IgD-negative memory B cell (primary cell): Measurements from ENCODE around the gene MACROD2. TPM values are rescaled to one million over a fixed set of nuclear protein-coding genes. Genes with fewer than 3 reads are reported as not detected.

ENCODE experiments used
- H3K27ac Mint-ChIP-seq, 3 donors: one replicate each; pipeline ENCODE4 v1.8.0; 2020 to 2022; ENCODE audit warnings: mild to moderate bottlenecking in 3 of 3, mixed read lengths in 3 of 3, moderate library complexity in 1 of 3
- H3K27me3 Mint-ChIP-seq: one replicate; pipeline ENCODE4 v1.8.0; 2021; ENCODE audit warnings: mixed read lengths
- H3K36me3 Mint-ChIP-seq: one replicate; pipeline ENCODE4 v1.8.0; 2020; ENCODE audit warnings: mild to moderate bottlenecking, mixed read lengths
- H3K4me1 Mint-ChIP-seq, 3 donors: one replicate each; pipeline ENCODE4 v1.8.0; 2020 to 2022; ENCODE audit warnings: mixed read lengths in 3 of 3, mild to moderate bottlenecking in 1 of 3
- H3K4me3 Mint-ChIP-seq, 4 donors: one replicate each; pipeline ENCODE4 v1.8.0; 2020 to 2022; ENCODE audit warnings: mild to moderate bottlenecking in 4 of 4, mixed read lengths in 4 of 4, moderate library complexity in 3 of 4
- H3K9me3 Mint-ChIP-seq, 3 donors: one replicate each; pipeline ENCODE4 v1.8.0; 2020 to 2021; ENCODE audit warnings: mixed read lengths in 3 of 3, mild to moderate bottlenecking in 1 of 3
- polyA plus RNA-seq: library from polyadenylated mRNA; unstranded; fragments of 300-500 nt; fragmentation: Illumina TruSeq; gene quantifications from one replicate; pipeline ENCODE4 v1.2.3, GENCODE V29; 2021

Gene MACROD2
- polyA plus RNA-seq, 1 donor from 2014 or later = 1.3 TPM

GRCh38 chr20:15848995-15849610 lies 1853.8 kb downstream of the MACROD2 start:
- Mint-ChIP-seq H3K4me1 (peaks cover 3 to 7% (median 4%) of the 10 kb centered on the region in 3 donors), H3K4me3 (no peak overlapping the region), H3K36me3 (no peaks in the 10 kb centered on the region), H3K9me3 (peaks cover 0 to 2% (median 2%) of the 10 kb centered on the region in 3 donors), H3K27ac (no peak overlapping the region), H3K27me3 (no peaks in the 10 kb centered on the region)

GRCh38 chr20:15851576-15852215 lies 1856.4 kb downstream of the MACROD2 start:
- H3K4me3 Mint-ChIP-seq = no peak overlapping the region
- H3K27me3 Mint-ChIP-seq = no peaks in the 10 kb centered on the region
- H3K36me3 Mint-ChIP-seq = no peaks in the 10 kb centered on the region
- peaks cover 10 to 15% (median 13%) of the 10 kb centered on the region in 3 donors for H3K4me1 Mint-ChIP-seq
- peaks cover 0 to 2% (median 2%) of the 10 kb centered on the region in 3 donors for H3K9me3 Mint-ChIP-seq
- H3K27ac Mint-ChIP-seq = no peak overlapping the region

- H3K4me3 Mint-ChIP-seq = no peak overlapping the region
- no peaks in the 10 kb centered on the region for H3K9me3 Mint-ChIP-seq
- H3K4me1 Mint-ChIP-seq = peaks cover 32 to 41% (median 35%) of the 10 kb centered on the region in 3 donors
- no peaks in the 10 kb centered on the region for H3K27me3 Mint-ChIP-seq
- H3K27ac Mint-ChIP-seq = peak overlapping the region in 2 of 3 donors; percentile 5 to 41
- no peaks in the 10 kb centered on the region for H3K36me3 Mint-ChIP-seq
These were observed 1859.6 kb downstream of the MACROD2 start for GRCh38 chr20:15854911-15855310.

GRCh38 chr20:15857173-15857784 lies 1862.0 kb downstream of the MACROD2 start:
- Mint-ChIP-seq H3K4me1 (peaks cover 29 to 41% (median 37%) of the 10 kb centered on the region in 3 donors), H3K9me3 (no peaks in the 10 kb centered on the region), H3K27ac (peak overlapping the region; percentile 52 to 88 (median 87)), H3K4me3 (peak overlapping the region in 3 of 4 donors; percentile 11 to 32 (median 19)), H3K36me3 (no peaks in the 10 kb centered on the region), H3K27me3 (no peaks in the 10 kb centered on the region)

- H3K36me3 Mint-ChIP-seq = no peaks in the 10 kb centered on the region
- no peaks in the 10 kb centered on the region for H3K27me3 Mint-ChIP-seq
- H3K4me3 Mint-ChIP-seq = peak overlapping the region in 2 of 4 donors; percentile 30 to 67
- no peaks in the 10 kb centered on the region for H3K9me3 Mint-ChIP-seq
- H3K4me1 Mint-ChIP-seq = peaks cover 27 to 38% (median 35%) of the 10 kb centered on the region in 3 donors
- H3K27ac Mint-ChIP-seq = no peak overlapping the region
These were observed 1863.7 kb downstream of the MACROD2 start for GRCh38 chr20:15859061-15859460.

GRCh38 chr20:15860850-15861249 lies 1865.5 kb downstream of the MACROD2 start:
- Mint-ChIP-seq H3K36me3 (no peaks in the 10 kb centered on the region), H3K27ac (no peak overlapping the region), H3K27me3 (no peaks in the 10 kb centered on the region), H3K4me3 (no peak overlapping the region), H3K9me3 (no peaks in the 10 kb centered on the region), H3K4me1 (peaks cover 24 to 32% (median 30%) of the 10 kb centered on the region in 3 donors)

- Mint-ChIP-seq H3K4me1 (peaks cover 19 to 25% (median 20%) of the 10 kb centered on the region in 3 donors), H3K27ac (no peak overlapping the region), H3K4me3 (no peak overlapping the region), H3K9me3 (no peaks in the 10 kb centered on the region), H3K36me3 (no peaks in the 10 kb centered on the region), H3K27me3 (no peaks in the 10 kb centered on the region)
These were observed 1866.9 kb downstream of the MACROD2 start for GRCh38 chr20:15862178-15862577.

GRCh38 chr20:15863735-15864134 lies 1868.4 kb downstream of the MACROD2 start:
- H3K4me3 Mint-ChIP-seq = no peak overlapping the region
- no peaks in the 10 kb centered on the region for H3K36me3 Mint-ChIP-seq
- no peaks in the 10 kb centered on the region for H3K27me3 Mint-ChIP-seq
- H3K4me1 Mint-ChIP-seq = peaks cover 5 to 11% (median 7%) of the 10 kb centered on the region in 3 donors
- H3K27ac Mint-ChIP-seq = no peak overlapping the region
- H3K9me3 Mint-ChIP-seq = no peaks in the 10 kb centered on the region

- Mint-ChIP-seq H3K36me3 (no peaks in the 10 kb centered on the region), H3K4me1 (peaks cover 0 to 4% (median 0%) of the 10 kb centered on the region in 3 donors), H3K9me3 (no peaks in the 10 kb centered on the region), H3K27me3 (no peaks in the 10 kb centered on the region), H3K4me3 (no peak overlapping the region), H3K27ac (no peak overlapping the region)
These were observed 1870.2 kb downstream of the MACROD2 start for GRCh38 chr20:15865553-15865952.

GRCh38 chr20:15866916-15867730 lies 1871.8 kb downstream of the MACROD2 start:
- Mint-ChIP-seq H3K4me3 (no peak overlapping the region), H3K36me3 (no peaks in the 10 kb centered on the region), H3K9me3 (no peaks in the 10 kb centered on the region), H3K27ac (no peak overlapping the region), H3K27me3 (no peaks in the 10 kb centered on the region), H3K4me1 (peaks cover 0 to 4% (median 0%) of the 10 kb centered on the region in 3 donors)

- Mint-ChIP-seq H3K9me3 (no peaks in the 10 kb centered on the region), H3K27ac (no peak overlapping the region), H3K4me3 (no peak overlapping the region), H3K27me3 (no peaks in the 10 kb centered on the region), H3K36me3 (no peaks in the 10 kb centered on the region), H3K4me1 (peaks cover 0 to 4% (median 0%) of the 10 kb centered on the region in 3 donors)
These were observed 1872.6 kb downstream of the MACROD2 start for GRCh38 chr20:15867899-15868298.

GRCh38 chr20:15875446-15875845 lies 1880.1 kb downstream of the MACROD2 start:
- peak overlapping the region in 1 of 4 donors; percentile 4 for H3K4me3 Mint-ChIP-seq
- peaks cover 4% of the 10 kb centered on the region for H3K36me3 Mint-ChIP-seq
- peaks cover 12 to 16% (median 13%) of the 10 kb centered on the region in 3 donors for H3K4me1 Mint-ChIP-seq
- H3K9me3 Mint-ChIP-seq = peaks cover 4 to 5% (median 5%) of the 10 kb centered on the region in 3 donors
- no peak overlapping the region for H3K27ac Mint-ChIP-seq
- no peaks in the 10 kb centered on the region for H3K27me3 Mint-ChIP-seq

GRCh38 chr20:15882553-15882952 lies 1887.2 kb downstream of the MACROD2 start:
- peaks cover 4% of the 10 kb centered on the region for H3K36me3 Mint-ChIP-seq
- no peak overlapping the region for H3K27ac Mint-ChIP-seq
- H3K27me3 Mint-ChIP-seq = no peaks in the 10 kb centered on the region
- H3K9me3 Mint-ChIP-seq = peaks cover 5 to 22% (median 11%) of the 10 kb centered on the region in 3 donors
- H3K4me1 Mint-ChIP-seq = peaks cover 4 to 14% (median 7%) of the 10 kb centered on the region in 3 donors
- no peak overlapping the region for H3K4me3 Mint-ChIP-seq

- no peak overlapping the region for H3K27ac Mint-ChIP-seq
- no peaks in the 10 kb centered on the region for H3K27me3 Mint-ChIP-seq
- H3K36me3 Mint-ChIP-seq = no peaks in the 10 kb centered on the region
- H3K9me3 Mint-ChIP-seq = peaks cover 7 to 23% (median 9%) of the 10 kb centered on the region in 3 donors
- H3K4me3 Mint-ChIP-seq = no peak overlapping the region
- peaks cover 0 to 16% (median 7%) of the 10 kb centered on the region in 3 donors for H3K4me1 Mint-ChIP-seq
These were observed 1890.9 kb downstream of the MACROD2 start for GRCh38 chr20:15886250-15886649.
